Hepatocyte (in vitro differentiated cells): ENCODE results near the gene AKAP10.

ENCODE experiments used
- EZH2 ChIP-seq: fragments of 200-600 bp; sonication (generic); IDR thresholded peaks from 2 replicates; pipeline ENCODE4 v1.6.1; 2016; ENCODE audit warnings: antibody characterized with exemption, mild to moderate bottlenecking, borderline replicate concordance
- TF ChIP-seq, protein P1 (sequence below): fragments of 200-600 bp; sonication (generic); IDR thresholded peaks from 2 replicates; pipeline ENCODE4 v1.5.1; 2016; ENCODE audit warnings: antibody characterized with exemption, mild to moderate bottlenecking; ENCODE audit not compliant: poor library complexity

DNA sequence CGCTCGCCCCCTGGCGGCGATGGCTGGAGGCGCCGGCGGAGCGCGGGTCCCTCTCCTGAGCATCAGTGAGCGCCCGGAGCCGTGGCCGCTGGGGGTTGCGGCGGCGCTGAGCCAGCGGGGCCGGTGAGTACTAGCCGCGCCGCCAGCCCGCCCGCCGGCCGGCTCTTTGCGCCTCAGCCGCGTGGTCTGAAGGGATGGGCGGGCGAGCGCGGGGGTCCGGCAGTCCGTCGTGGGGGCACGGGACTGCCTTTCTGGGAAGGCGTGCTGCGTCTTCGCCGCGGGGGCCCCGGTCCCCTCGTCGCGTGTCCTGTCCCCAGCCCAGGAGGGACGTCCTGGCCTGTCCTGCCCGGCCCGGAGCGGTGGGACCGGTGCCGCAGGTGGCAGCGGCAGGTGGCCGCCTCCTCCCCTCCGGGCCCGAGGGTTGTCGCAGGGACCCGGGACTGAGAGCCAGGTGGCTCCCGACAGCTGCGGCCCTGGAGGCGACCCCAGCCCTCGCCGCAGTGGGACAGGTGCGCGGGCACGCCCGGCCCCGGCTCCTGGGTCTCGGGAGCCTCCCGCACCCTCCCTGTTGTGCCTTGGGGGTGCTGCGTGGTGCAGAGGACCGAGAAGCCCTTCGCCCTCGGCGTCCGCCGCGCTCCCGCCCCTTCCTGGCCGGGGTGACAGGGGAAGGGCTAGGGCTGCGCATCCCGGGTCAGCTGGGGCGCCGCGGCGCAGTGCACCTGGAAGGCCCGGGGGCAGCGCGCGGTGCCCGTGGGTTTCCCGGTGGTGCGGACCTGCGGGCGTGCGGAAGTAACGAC, 31.9 kb upstream of the AKAP10 start, which contains the start of gene SPECC1:
- TF ChIP-seq, protein P1, sequence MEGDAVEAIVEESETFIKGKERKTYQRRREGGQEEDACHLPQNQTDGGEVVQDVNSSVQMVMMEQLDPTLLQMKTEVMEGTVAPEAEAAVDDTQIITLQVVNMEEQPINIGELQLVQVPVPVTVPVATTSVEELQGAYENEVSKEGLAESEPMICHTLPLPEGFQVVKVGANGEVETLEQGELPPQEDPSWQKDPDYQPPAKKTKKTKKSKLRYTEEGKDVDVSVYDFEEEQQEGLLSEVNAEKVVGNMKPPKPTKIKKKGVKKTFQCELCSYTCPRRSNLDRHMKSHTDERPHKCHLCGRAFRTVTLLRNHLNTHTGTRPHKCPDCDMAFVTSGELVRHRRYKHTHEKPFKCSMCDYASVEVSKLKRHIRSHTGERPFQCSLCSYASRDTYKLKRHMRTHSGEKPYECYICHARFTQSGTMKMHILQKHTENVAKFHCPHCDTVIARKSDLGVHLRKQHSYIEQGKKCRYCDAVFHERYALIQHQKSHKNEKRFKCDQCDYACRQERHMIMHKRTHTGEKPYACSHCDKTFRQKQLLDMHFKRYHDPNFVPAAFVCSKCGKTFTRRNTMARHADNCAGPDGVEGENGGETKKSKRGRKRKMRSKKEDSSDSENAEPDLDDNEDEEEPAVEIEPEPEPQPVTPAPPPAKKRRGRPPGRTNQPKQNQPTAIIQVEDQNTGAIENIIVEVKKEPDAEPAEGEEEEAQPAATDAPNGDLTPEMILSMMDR: peak; percentile 70
- TF ChIP-seq EZH2: no peak
